Stomach (tissue), 4 donors: ENCODE measurements around the gene ATAD3B.
"Not testable (repeated sequence)": the region's sequence is repeated elsewhere in the genome, so short reads cannot be mapped to it uniquely, and the experiment has no call there.

Source experiments
- POLR2A ChIP-seq, 4 donors: fragments of 450-650 bp; IDR thresholded peaks; one replicate each; pipeline ENCODE4 v1.6.1; 2016; ENCODE audit warnings: antibody characterized with exemption in 4 of 4, control low read depth in 2 of 4, mild to moderate bottlenecking in 1 of 4, moderate library complexity in 1 of 4
- TF ChIP-seq, protein P1 (sequence below), 7 experiments: fragments of 450-650 bp in 4 of 7; fragments of 200-600 bp in 3 of 7; sonication (generic) in 3 of 7; IDR thresholded peaks; one replicate each; pipeline ENCODE4 v1.5.1; 2016 to 2019; ENCODE audit warnings: antibody characterized with exemption in 7 of 7, control low read depth in 2 of 7, mild to moderate bottlenecking in 1 of 7

DNA sequence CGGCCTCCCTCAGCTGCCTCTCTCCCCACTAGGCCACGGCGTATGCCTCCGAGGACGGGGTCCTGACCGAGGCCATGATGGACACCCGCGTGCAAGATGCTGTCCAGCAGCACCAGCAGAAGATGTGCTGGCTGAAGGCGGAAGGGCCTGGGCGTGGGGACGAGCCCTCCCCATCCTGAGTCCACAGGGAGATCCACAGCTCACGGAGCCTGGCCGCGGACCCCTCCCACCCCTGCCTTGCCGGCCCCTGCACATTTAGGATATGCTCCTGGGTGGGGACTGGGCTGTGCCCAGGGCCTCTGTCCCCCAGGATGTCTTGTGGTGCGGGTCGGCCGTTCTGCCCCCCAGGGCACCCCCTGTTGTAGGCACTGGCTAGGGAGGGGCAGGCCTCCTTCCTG lies 62.3 kb downstream of the ATAD3B start:
- TF ChIP-seq, protein P1, sequence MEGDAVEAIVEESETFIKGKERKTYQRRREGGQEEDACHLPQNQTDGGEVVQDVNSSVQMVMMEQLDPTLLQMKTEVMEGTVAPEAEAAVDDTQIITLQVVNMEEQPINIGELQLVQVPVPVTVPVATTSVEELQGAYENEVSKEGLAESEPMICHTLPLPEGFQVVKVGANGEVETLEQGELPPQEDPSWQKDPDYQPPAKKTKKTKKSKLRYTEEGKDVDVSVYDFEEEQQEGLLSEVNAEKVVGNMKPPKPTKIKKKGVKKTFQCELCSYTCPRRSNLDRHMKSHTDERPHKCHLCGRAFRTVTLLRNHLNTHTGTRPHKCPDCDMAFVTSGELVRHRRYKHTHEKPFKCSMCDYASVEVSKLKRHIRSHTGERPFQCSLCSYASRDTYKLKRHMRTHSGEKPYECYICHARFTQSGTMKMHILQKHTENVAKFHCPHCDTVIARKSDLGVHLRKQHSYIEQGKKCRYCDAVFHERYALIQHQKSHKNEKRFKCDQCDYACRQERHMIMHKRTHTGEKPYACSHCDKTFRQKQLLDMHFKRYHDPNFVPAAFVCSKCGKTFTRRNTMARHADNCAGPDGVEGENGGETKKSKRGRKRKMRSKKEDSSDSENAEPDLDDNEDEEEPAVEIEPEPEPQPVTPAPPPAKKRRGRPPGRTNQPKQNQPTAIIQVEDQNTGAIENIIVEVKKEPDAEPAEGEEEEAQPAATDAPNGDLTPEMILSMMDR (IDR thresholded peaks at IDR 0.05): not testable (repeated sequence)
- TF ChIP-seq POLR2A (IDR thresholded peaks at IDR 0.05): not testable (repeated sequence)
